Activated CD4-positive, alpha-beta T cell treated with anti-CD3 and anti-CD28 coated beads for 4 hours (primary cell): ENCODE results near the gene MPZL1.
"Not testable (repeated sequence)": the region's sequence is repeated elsewhere in the genome, so short reads cannot be mapped to it uniquely, and the experiment has no call there.

ENCODE experiments used
- DNase-seq, 2 donors: peaks; one replicate each; pipeline ENCODE4 v3.0.0-alpha.2; 2020

Gene MPZL1

DNA sequence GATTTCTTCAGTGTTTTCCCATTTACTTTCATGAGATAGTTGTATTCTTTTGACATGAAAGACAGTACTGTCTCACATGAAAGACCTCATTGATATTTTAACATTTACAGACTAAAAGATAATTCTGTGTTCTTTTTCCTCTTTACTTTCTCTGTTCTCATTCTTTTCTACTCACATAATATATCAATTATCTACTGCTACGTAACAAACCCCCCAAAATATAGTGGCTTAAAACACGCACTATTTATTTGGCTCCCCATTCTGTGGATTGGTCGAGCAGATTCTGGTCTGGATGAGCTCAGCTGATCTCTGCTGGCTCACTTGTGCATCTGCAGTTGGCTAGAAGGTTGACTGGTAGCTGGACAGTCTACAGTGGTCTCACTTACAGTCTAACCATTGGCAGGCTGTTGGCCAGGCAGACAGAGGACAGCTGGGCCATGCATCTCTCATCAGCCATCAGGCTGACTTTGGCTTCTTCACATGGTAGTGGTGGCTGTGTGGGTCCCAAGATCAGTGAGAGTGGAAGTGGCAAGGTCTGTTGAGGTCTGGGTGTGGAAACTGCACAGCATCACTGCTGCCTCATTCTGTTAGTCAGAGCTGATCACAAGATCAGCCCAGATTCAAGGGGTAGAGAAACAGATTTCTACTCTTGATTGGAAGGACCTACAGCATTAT, 63.2 kb downstream of the MPZL1 start:
- DNase-seq = no peak

DNA sequence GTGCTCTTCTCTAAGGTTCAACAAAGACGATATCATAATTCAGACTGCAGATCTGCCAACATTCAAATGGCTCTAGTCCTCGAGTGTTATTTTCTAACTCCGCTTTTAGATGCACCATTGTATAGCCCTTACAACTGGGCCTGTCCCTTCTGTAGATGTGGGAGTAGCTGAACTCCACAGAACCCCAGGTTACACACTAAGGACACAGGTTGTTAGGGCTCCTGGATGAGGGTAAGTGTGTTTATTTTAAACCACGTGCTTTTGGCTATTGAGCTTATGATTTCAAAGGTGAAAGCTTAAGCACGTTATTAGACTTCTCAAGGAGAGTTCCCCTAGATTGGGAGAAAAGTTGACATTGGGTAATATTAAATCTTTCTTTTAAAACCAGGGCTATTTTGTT, 64.7 kb downstream of the MPZL1 start:
- no peak for DNase-seq

DNA sequence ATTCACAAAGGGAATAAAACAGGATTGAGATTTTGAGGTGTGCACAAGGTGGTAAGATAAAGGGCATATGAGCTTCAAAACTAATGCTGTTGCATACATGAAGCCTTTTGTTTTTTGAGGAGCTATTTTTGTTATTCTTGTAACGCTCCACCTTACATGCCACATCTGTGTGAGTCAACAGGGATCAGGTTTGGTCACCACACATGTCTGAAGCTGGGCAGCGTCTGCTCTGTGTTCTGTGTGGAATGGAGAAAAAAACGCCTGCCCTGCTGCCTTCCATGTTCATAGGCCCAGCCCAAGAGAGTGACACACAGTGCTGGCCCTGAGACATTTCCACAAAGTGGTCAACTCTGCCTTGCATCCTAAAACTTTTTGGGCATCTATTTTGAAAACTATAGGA, 67.7 kb downstream of the MPZL1 start:
- DNase-seq = no peak

DNA sequence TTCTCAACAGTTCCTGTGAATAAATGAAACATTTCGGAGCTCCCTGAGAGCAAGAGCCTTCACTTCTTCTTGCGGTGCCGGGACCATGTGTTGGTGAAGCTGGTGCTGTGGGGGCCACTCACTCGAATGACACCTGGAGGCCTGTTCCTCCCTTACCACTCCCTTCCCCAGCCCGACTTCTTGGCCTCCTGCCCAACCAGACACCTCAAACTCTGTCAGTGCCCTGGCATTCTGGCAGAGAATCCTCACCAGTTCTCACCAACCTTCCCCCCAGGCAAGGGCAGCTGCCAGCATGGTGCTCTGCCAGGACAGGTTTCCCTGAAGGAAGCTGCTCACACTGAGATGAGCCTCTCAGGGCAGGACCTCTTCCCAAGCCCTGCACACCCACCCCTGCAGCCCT, 68.3 kb downstream of the MPZL1 start:
- DNase-seq = no peak

DNA sequence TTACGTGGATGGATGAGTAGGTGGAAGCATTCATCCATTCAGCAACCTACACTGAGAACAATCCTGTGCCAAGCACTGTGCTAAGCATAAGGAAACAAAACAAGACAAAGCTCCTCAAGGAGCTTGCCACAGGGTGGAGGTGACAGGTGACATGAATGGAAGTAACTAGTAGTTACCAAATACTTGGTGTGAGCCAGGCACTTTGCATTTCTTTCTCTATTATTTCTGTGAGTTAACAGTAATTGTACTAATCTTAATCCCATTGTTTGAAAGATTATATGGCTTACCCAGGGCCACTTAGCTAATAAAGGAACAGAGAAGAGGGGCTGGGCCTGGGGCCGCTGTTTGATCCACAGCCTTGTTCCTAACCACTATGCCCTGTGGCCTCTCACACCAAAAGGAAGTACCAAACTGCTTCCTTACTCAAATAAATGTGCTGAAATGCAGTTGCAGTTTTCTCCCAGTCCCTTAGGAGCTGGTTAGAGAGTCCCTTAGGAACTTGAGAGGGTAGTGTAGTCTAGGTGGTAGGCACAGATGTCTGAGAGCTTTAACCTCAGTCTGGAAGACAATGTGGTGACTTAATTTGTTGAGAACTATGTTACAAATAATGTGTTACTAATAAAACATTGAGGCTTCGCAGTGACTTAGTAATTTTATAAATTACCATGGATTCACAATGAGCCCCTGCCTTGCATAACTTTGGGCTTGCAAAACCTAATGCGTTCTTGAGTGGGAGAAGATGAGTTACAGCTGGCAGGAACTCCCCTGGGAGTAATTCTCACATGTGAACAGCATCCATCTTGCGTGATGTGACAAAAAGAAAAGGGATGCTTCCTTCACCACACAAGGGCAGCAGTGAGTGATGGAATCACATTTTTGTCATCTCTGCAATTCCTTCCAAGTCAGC, 69.8 kb downstream of the MPZL1 start:
- no peak for DNase-seq

DNA sequence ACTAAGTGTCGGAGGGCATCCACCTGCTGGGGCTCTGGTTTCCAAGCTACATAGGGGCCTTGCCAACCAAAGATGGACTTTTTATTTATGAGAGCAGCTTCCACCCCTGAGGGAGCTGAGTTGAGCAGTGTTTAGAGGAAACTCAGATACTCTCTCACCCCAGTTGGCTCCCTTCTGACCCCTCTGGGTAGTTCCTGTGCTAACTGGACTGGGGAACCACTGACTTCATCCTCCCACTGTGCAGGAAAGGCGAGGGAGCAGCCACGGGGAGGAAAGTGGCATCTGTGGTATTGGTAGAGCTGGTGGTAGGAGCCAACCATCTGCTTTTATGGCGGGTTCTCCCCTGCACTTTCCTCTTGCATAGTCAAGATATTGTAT, 70.4 kb downstream of the MPZL1 start:
- no peak for DNase-seq

DNA sequence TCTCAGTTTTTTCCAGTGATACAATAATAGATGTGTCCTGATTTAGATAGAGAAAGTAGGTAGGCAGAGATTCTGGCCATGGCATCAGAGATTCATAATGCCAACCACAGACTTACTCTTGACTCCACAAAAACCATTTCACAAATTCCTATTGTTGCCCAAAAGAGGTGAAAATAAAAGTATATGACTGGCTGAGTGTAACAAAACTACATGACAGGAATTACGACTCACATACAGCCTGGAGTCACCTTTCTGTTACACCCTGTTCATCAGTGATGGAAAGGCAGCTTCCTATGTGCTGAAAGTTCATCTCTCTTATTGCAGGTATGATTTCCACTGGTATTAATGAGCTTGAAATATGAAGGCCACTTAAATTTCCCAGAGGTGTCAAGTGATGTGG, 72.3 kb downstream of the MPZL1 start:
- no peak for DNase-seq

DNA sequence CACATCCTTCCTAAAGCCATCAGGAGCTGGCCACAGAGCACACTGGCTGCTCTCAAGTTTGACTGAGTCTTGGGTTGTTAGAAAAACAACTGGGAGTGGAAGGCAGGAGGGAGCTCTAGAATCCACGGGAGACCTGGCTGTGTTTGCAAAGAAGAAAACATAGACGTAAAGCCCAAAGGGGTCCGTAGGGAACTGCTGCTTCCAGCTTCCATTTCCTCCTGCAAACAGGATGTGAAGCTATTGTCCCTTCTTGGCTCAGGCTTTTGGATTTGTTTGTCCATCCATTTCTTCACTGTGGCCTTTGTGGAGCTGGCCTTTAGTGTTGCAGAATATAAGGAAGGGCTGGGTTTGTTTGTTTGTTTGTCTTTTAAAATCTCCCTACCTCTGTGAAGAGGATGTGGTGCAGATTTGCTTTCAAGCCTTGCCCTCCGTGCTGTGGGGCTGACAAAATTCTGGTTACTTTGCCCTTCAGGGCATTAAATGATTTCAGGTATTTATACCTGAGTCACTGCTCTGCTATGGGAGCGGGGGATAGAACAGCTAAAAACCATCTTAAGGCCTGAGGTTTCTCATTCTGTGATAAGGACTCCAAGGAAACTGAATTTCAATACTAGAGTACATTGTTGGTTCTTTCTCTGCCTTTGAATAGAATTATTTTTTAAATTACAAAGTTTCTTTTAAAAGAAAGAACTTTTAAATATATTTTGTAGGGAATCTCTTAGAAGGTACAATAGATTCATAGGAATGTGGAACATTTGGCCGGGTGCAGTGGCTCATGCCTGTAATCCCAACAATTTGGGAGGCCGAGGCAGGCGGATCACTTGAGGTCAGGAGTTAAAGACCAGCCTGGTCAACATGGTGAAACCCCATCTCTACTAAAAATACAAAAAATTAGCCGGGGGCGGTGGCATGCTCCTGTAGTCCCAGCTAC, 74.3 kb downstream of the MPZL1 start:
- no peak for DNase-seq

DNA sequence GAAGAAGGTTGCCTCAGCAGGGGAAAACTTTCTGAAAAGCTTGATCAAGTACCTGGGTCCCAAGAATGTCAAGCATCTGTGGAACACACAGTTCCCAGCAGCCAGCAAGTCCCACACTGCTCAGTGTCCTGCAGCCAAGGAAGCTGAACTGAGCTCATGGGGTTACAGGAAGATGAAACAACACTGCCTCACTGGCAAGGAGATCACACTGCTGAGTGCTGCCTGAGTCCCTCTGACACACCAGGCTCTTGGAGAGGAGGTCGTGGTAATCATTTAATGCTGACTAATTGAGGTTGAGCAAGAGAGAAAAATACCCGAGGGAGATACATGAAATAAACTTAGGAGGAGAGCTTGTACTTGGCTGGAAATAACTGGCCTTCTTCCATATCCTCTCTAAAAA, 75.2 kb downstream of the MPZL1 start:
- DNase-seq = no peak

DNA sequence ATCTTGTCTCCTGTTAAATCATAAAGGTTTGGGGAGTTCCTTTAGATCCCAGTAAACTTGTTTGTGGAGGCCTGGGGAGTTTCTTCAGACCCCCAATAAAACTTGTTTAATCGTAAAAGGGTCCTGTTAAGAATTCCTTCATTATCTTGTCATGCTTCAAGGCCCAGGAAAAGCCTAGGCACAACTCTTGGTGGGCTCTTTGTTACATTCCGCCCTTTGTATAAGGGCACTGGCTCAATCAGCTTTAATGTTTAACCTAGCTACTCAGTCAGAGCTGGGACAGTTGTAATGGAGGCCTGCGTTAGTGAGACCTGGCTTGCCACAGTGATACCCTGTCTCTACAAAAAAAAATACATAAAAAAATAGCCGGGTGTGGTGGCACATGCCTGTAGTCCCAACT, 77.2 kb downstream of the MPZL1 start:
- no peak for DNase-seq

DNA sequence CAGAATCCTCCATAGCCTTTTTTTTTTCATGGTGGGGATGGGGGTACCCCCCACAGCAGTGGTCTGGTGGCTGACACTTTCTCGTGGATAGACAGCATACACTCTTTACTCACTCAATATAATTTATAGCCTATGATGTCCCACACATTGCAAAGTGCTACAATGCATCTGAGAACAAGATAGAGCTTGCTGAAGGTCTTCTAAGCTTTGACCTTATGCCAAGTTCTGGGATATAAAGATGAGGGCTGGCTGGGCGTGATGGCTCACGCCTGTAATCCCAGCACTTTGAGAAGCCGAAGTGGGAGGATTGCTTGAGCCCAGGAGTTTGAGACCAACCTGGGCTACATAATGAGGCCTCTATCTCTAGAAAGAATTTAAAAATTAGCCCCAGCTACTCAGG, 78.0 kb downstream of the MPZL1 start:
- no peak for DNase-seq

DNA sequence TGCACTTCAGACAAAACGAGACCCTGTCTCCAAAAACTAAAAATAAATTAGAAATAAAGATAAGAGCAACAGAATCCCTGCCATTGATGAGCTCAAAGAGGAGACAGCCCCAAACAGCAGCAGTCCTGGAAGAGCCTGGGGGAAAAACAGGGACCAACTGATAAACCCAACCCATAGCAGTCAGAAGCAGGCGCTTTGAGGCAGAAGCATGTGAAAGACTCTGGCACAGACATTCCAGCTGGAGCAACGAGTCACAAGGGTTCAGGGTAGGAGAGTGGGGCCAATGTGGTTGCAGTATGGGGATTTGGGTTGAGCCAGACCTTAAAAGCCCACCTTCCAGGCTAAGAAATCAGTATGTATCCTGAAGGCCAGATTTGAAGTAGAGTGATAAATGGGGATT, 78.5 kb downstream of the MPZL1 start:
- DNase-seq = no peak

DNA sequence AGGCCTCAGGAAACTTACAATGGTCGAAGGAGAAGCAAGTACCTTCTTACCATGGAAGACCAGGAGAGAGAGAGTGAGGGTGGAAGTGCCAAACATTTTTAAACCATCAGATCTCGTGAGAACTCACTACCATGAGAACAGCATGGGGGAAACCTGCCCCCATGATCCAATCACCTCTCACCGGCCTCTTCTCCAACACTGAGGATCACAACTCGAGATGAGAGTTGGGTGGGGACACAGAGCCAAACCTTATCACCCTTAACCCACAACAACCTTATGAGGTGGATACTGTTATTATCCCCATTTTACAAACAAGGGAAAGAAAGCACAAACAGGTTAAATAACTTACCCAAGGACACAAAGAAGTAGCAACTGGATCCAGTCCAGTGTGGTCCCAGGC, 80.5 kb downstream of the MPZL1 start:
- no peak for DNase-seq

DNA sequence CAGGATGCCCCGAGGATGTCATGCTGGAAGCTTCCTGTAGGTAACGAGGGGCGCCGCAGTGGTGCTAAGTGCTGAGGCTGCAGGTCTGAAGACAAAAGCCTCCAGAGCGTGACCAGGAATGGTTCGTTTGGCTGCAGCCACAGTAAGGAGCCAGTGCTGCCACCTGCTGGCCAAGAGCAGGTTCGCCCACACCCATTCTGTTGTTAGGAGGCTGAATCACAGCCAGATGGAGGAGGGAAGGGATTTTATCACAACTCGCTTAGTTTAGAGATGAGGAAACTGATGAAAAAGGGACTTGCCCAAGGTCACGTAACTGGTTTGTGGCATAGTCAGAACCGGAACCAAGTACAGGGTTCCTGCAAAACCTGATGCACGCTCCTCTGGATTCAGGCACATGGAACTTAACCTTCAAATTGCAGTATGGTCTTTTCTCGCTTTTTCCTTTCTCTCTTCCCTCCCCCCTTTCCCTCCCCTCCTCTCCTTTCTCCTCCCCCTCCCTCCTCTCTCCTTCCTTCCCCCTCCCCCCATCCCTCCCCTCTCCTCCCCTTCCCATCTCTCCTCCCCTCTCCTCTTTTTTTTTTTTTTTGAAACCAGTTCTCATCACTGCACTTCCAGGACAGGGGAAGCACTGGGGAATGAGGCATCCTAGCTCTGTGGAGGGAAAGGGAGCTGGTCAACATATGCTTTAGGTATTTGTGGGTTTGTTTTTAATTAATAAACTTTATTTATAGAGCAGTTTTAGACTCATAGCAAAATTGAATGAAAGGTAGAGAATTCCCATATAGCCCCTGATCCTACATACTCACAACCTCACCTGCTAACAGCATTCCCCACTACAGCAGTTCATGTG, 81.8 kb downstream of the MPZL1 start:
- DNase-seq = peak; percentile 84 to 86

DNA sequence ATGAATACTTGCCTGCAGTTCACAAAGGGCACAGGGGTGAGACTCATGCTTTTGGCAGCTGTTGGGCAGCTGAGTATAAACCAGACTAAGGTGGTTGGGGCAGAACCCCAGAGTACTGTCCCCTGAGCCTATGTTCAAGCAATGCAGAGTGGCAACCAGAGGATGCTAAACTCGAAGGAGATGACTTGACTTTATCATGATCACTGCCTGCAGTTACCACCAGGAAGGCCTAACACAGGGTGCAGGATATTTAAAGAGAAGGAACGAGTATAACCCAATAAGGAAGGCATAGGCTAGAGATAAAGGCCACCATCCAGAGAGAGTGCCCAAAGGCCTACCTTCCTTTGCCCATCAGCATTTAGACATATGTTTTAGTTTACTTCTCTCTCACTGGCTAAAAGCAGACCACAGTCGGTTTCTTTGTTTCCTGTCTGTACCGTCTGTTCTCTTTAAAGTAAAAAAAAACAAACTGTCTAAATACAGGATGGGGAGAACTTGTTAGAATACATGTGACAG, 83.3 kb downstream of the MPZL1 start:
- DNase-seq = no peak

DNA sequence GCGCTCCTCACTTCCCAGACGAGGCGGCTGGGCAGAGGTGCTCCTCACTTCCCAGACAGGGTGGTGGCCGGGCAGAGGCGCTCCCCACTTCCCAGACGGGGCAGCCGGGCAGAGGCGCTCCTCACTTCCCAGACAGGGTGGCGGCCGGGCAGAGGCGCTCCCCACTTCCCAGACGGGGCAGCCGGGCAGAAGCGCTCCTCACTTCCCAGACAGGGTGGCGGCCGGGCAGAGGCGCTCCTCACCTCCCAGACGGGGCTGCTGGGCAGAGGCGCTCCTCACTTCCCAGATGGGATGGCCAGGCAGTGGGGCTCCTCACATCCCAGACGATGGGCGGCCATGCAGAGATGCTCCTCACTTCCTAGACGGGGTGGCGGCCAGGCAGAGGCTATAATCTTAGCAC, 84.5 kb downstream of the MPZL1 start:
- DNase-seq = not testable (repeated sequence)

DNA sequence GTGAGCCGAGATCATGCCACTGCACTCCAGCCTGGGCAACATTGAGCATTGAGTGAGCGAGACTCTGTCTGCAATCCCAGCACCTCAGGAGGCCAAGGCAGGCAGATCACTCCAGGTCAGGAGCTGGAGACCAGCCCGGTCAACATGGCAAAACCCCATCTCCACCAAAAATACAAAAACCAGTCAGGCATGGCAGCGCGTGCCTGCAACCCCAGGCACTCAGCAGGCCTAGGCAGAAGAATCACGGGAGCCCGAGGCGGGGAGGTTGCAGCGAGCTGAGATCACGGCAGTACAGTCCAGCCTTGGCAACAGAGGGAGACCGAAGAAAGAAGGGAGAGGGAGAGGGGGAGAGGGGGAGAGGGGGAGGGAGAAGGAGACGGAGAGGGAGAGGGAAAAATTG, 84.9 kb downstream of the MPZL1 start:
- not testable (repeated sequence) for DNase-seq

DNA sequence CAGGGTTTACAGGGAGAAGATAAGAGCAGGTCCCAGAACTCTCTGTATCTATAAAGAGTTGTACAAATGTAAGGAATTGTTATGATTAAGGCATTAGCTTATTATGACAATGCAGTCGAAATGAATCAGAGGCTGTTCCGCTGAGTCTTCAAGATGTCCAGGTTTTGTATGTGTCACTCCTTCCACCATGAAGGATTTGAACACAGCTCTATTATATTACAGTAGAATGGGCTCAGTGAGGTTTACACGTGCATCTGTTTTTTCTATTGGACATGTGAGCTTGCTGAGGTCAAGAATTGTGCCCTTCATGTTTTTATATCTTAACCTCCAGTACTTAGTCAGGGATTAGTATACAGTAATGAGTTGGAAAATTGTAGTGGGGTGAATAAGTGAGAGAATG, 86.3 kb downstream of the MPZL1 start:
- no peak for DNase-seq

DNA sequence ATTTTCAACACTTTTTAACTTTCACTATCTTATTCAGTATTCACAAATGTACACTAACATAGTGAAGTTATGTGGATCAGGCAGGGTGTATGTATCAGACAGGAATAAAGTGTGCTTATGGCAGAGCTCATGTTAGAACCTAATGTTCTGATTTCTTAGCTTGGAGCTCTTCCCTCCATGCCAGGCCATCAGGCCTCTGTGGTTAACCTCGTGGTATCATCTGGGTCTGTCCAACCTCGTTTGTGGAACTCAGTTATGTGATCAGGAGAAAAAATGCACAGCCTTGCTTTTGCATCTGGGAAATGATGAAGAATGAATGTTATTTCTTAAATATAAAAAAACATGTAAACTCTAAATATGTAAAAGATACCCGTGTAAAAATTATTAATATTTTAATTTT, 86.9 kb downstream of the MPZL1 start:
- no peak for DNase-seq

DNA sequence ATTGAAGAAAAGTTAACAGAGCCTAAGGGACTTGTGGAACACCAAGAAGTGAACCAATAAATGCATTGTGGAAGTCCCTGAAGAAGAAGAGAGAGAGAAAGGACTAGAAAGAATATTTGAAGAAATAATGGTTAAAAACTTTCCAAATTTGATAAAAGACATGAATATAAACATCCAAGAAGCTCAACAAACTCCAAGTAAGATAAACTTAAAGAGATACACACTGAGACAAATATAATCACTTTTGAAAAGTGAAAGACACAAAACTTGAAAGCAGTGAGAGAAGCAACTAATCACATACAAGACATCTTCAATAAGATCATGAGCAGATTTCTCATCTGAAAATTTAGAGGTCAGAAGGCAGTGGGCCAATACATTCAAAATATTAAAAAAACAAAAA, 91.2 kb downstream of the MPZL1 start:
- no peak for DNase-seq

DNA sequence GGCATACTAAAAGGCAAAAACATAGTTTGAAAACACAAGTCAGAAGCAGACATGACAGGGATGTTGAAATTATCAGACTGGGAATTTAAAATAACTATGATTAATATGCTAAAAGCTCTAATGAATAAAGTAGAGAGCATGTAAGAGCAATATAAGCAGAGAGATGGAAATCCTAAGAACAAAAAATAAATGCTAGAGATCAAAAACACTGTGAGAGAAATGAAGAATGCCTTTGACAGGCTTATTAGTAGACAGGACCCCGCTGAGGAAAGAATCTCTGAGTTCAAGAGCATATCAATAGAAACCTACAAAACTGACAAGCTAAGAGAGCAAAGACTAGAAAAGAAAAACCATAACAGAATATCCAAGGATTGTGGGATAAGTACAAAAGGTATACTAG, 93.9 kb downstream of the MPZL1 start:
- DNase-seq = no peak
